K562 (cell line): ENCODE measurements around the gene DPM2.

Experiments used
- ERF ChIP-seq: fragments of 450-650 bp; formaldehyde crosslinking; IDR thresholded peaks from 2 replicates; pipeline ENCODE4 v1.4.0; 2020; ENCODE audit warnings: mild to moderate bottlenecking, mixed read lengths
- MAFG ChIP-seq: fragments of 450-650 bp; conservative IDR thresholded peaks from 2 replicates; pipeline ENCODE4 v1.6.1; 2016; ENCODE audit warnings: missing genetic modification characterization, missing compliant biosample characterization
- SRSF1 ChIP-seq: fragments of 200-400 bp; formaldehyde crosslinking; IDR thresholded peaks from 2 replicates; pipeline ENCODE4 v1.6.1; 2017; ENCODE audit warnings: mild to moderate bottlenecking, low read depth, low read length, moderate library complexity
- TAF7 ChIP-seq: fragments of 450-650 bp; IDR thresholded peaks from 2 replicates; pipeline ENCODE4 v1.6.1; 2016; ENCODE audit warnings: missing genetic modification characterization, missing compliant biosample characterization
- TCF7 ChIP-seq: sonication (generic); IDR thresholded peaks from 2 replicates; pipeline ENCODE4 v1.6.1; 2016; ENCODE audit warnings: antibody characterized with exemption, borderline replicate concordance
- YBX1 ChIP-seq: fragments of 450-650 bp; IDR thresholded peaks from 2 replicates; pipeline ENCODE4 v1.7.1; 2016; ENCODE audit warnings: mild to moderate bottlenecking
- TF ChIP-seq, protein P1 (sequence below): sonication (generic); formaldehyde crosslinking; IDR thresholded peaks from 2 replicates; pipeline ENCODE4 v1.9.0; 2022; ENCODE audit warnings: mild to moderate bottlenecking, missing genetic modification reagents
- TF ChIP-seq, protein P2 (sequence below), 3 experiments: IDR thresholded peaks in 2 of 3; conservative IDR thresholded peaks in 1 of 3; 2 replicates each; pipeline ENCODE4 v1.5.1; 2011 to 2012; ENCODE audit warnings: low read length in 3 of 3, mild to moderate bottlenecking in 3 of 3, control low read depth in 2 of 3, improper control_type of control experiment in 1 of 3, inconsistent platforms in 1 of 3, low read depth in 1 of 3, mixed read lengths in 1 of 3, moderate library complexity in 1 of 3; ENCODE audit not compliant: insufficient read depth in 2 of 3
- TF ChIP-seq, protein P3 (sequence below): sonication (generic); formaldehyde crosslinking; IDR thresholded peaks from 2 replicates; pipeline ENCODE4 v1.8.1; 2023; ENCODE audit warnings: mild to moderate bottlenecking, missing genetic modification reagents, moderate library complexity

DNA sequence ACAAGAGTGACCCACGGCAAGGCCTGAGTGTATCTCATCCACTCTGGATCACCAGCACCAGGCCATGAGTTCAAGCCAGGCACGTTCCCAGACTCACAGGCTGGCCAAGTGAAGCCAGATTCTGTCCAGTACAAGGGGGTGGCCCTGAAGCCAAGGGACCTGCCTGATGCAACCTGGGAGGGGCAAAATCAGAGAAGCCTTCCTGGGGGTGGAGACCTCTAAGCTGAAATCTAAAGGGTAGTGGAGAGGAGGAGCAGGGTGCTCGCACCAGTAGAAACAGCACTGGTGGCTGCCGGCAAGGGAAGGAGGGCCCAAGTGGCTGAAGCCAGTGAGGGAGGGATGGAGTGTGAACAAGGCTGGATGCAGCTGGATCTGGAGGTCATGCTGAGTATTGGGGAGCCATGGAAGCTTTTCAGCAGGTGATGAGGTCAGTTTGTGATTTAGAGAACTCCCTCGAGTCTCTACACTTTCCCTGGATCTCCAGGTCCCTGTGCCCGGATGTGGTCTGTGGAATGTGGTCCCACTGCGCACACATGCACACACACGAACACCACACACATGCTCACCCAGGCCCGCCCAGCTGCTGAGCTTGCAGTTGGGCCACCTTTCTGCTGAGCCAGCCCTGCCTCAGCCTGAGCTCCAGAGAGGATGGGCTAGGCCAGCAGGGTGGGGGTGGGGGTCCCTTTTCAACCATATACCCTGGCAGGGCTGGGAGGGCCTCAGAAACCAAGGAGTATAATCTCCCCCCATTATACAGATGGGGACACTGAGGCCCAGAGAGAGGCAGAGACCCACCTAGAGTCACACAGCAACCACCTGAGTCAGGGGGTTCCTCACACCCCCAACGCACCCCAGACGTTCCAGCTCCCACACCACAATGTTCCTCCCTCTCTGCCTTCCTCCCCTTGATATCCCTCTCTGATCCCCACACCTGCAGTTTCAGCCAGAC, 8.7 kb downstream of the DPM2 start:
- TF ChIP-seq, protein P1, sequence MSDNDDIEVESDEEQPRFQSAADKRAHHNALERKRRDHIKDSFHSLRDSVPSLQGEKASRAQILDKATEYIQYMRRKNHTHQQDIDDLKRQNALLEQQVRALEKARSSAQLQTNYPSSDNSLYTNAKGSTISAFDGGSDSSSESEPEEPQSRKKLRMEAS (CRISPR knock-in tag), result no peak
- TF ChIP-seq, protein P2, sequence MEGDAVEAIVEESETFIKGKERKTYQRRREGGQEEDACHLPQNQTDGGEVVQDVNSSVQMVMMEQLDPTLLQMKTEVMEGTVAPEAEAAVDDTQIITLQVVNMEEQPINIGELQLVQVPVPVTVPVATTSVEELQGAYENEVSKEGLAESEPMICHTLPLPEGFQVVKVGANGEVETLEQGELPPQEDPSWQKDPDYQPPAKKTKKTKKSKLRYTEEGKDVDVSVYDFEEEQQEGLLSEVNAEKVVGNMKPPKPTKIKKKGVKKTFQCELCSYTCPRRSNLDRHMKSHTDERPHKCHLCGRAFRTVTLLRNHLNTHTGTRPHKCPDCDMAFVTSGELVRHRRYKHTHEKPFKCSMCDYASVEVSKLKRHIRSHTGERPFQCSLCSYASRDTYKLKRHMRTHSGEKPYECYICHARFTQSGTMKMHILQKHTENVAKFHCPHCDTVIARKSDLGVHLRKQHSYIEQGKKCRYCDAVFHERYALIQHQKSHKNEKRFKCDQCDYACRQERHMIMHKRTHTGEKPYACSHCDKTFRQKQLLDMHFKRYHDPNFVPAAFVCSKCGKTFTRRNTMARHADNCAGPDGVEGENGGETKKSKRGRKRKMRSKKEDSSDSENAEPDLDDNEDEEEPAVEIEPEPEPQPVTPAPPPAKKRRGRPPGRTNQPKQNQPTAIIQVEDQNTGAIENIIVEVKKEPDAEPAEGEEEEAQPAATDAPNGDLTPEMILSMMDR (IDR thresholded peaks at IDR 0.05 in 2 of 3, conservative IDR thresholded peaks at IDR 0.05 in 1 of 3; ENCODE audit: insufficient read depth in 2 of 3, low read depth in 1 of 3, low read length in 3 of 3), result no peak
- no peak for TF ChIP-seq MAFG (tag)
- no peak for TF ChIP-seq TAF7
- TF ChIP-seq, protein P3, sequence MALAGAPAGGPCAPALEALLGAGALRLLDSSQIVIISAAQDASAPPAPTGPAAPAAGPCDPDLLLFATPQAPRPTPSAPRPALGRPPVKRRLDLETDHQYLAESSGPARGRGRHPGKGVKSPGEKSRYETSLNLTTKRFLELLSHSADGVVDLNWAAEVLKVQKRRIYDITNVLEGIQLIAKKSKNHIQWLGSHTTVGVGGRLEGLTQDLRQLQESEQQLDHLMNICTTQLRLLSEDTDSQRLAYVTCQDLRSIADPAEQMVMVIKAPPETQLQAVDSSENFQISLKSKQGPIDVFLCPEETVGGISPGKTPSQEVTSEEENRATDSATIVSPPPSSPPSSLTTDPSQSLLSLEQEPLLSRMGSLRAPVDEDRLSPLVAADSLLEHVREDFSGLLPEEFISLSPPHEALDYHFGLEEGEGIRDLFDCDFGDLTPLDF, result no peak
- TF ChIP-seq YBX1, result no peak
- no peak for TF ChIP-seq SRSF1
- TF ChIP-seq TCF7, result no peak
- no peak for TF ChIP-seq ERF (CRISPR knock-in tag)
